Progenitor cell of endocrine pancreas (in vitro differentiated cells): Measurements from ENCODE around the gene UIMC1. TPM values are rescaled to one million over a fixed set of nuclear protein-coding genes. Genes with fewer than 3 reads are reported as not detected.
"Not testable (repeated sequence)": the region's sequence is repeated elsewhere in the genome, so short reads cannot be mapped to it uniquely, and the experiment has no call there.

Experiments
- DNase-seq: peaks from one replicate; pipeline ENCODE4 v3.0.0; 2021; ENCODE audit warnings: low spot score; ENCODE audit not compliant: unreplicated experiment
- H3K27ac Mint-ChIP-seq: 2 replicates; pipeline ENCODE4 v1.8.0; 2021; ENCODE audit warnings: mild to moderate bottlenecking, moderate library complexity, mixed read lengths
- H3K27me3 Mint-ChIP-seq: 2 replicates; pipeline ENCODE4 v1.8.0; 2021; ENCODE audit warnings: mixed read lengths
- H3K36me3 Mint-ChIP-seq: 2 replicates; pipeline ENCODE4 v1.8.0; 2022; ENCODE audit warnings: mixed read lengths; ENCODE audit not compliant: insufficient read depth
- H3K4me1 Mint-ChIP-seq: 2 replicates; pipeline ENCODE4 v1.8.0; 2021; ENCODE audit warnings: low read depth, mixed read lengths
- H3K4me3 Mint-ChIP-seq: 2 replicates; pipeline ENCODE4 v1.8.0; 2021; ENCODE audit warnings: low read depth, mild to moderate bottlenecking, moderate library complexity, mixed read lengths
- H3K9me3 Mint-ChIP-seq: 2 replicates; pipeline ENCODE4 v1.8.0; 2021; ENCODE audit warnings: low read depth, mixed read lengths
- CTCF ChIP-seq: fragments of 200-600 bp; sonication (generic); IDR thresholded peaks from one replicate; pipeline ENCODE4 v1.5.0; 2021; ENCODE audit warnings: antibody characterized with exemption, mild to moderate bottlenecking; ENCODE audit not compliant: unreplicated experiment
- long read RNA-seq: library from polyadenylated mRNA; unstranded; transcript quantifications from one replicate; pipeline ENCODE4 v2.0.0, GENCODE V29; 2020
- total RNA-seq: library from RNA; stranded (reverse); gene quantifications from 2 replicates; pipeline ENCODE4 v1.2.1, GENCODE V29; 2021

The UIMC1 gene
- total RNA-seq: 47.4 and 47.6 TPM in 2 replicates
- long read RNA-seq, transcript UIMC1-212 (15 exons, 2,502 nt): major isoform, 19 of 119 reads
- long read RNA-seq, partial matches to known transcripts: 6 of 119 reads
- long read RNA-seq, other reads (novel, unspliced or antisense): 89 of 119 reads

- peak within 1 kb of the TSS; percentile 94 for H3K4me3 Mint-ChIP-seq
- DNase-seq: peak; percentile 91
- H3K27ac Mint-ChIP-seq: peak within 1 kb of the TSS; percentile 98
- no peaks in the 10 kb centered on the region for H3K9me3 Mint-ChIP-seq
- TF ChIP-seq CTCF: no peak
- H3K27me3 Mint-ChIP-seq: no peaks in the 10 kb centered on the region
- peaks cover 12% of the 10 kb centered on the region for H3K4me1 Mint-ChIP-seq
- H3K36me3 Mint-ChIP-seq: no peaks in the 10 kb centered on the region
Measured at GRCh38 chr5:177006265-177006972, at the start of gene UIMC1. TSS of gene UIMC1 (minus strand) at chr5:177006779. CDS start at chr5:176982615, 24,164 bp downstream.

GRCh38 chr5:177049285-177049684 lies 42.7 kb upstream of the UIMC1 start:
- Mint-ChIP-seq H3K4me3 (no peak overlapping the region), H3K27me3 (no peaks in the 10 kb centered on the region), H3K36me3 (peaks cover 16% of the 10 kb centered on the region), H3K27ac (no peak overlapping the region), H3K9me3 (no peaks in the 10 kb centered on the region), H3K4me1 (no peaks in the 10 kb centered on the region)
- no peak for DNase-seq
- no peak for TF ChIP-seq CTCF

- peaks cover 18% of the 10 kb centered on the region for H3K36me3 Mint-ChIP-seq
- H3K27ac Mint-ChIP-seq, H3K4me3 Mint-ChIP-seq, DNase-seq, H3K9me3 Mint-ChIP-seq, H3K27me3 Mint-ChIP-seq, H3K4me1 Mint-ChIP-seq: not testable (repeated sequence)
Measured at GRCh38 chr5:177048531-177048930, 42.0 kb upstream of the UIMC1 start.

GRCh38 chr5:177045631-177046030 lies 39.1 kb upstream of the UIMC1 start:
- no peak for DNase-seq
- no peaks in the 10 kb centered on the region for H3K4me1 Mint-ChIP-seq
- H3K27ac Mint-ChIP-seq: no peak overlapping the region
- H3K27me3 Mint-ChIP-seq: no peaks in the 10 kb centered on the region
- peaks cover 19% of the 10 kb centered on the region for H3K36me3 Mint-ChIP-seq
- H3K4me3 Mint-ChIP-seq: no peak overlapping the region
- no peaks in the 10 kb centered on the region for H3K9me3 Mint-ChIP-seq
- no peak for TF ChIP-seq CTCF

- H3K27ac Mint-ChIP-seq: no peak overlapping the region
- no peak overlapping the region for H3K4me3 Mint-ChIP-seq
- peaks cover 18% of the 10 kb centered on the region for H3K36me3 Mint-ChIP-seq
- no peak for TF ChIP-seq CTCF
- H3K9me3 Mint-ChIP-seq: no peaks in the 10 kb centered on the region
- no peak for DNase-seq
- H3K4me1 Mint-ChIP-seq: no peaks in the 10 kb centered on the region
- H3K27me3 Mint-ChIP-seq: no peaks in the 10 kb centered on the region
Measured at GRCh38 chr5:177044641-177045040, 38.1 kb upstream of the UIMC1 start.

- H3K27me3 Mint-ChIP-seq: no peaks in the 10 kb centered on the region
- no peaks in the 10 kb centered on the region for H3K4me1 Mint-ChIP-seq
- TF ChIP-seq CTCF: no peak
- no peak overlapping the region for H3K27ac Mint-ChIP-seq
- no peaks in the 10 kb centered on the region for H3K9me3 Mint-ChIP-seq
- no peak for DNase-seq
- H3K36me3 Mint-ChIP-seq: peaks cover 16% of the 10 kb centered on the region
- no peak overlapping the region for H3K4me3 Mint-ChIP-seq
Measured at GRCh38 chr5:177043958-177044357, 37.4 kb upstream of the UIMC1 start.
